VCaP (cell line): ENCODE data around the gene MYOM3.

Experiments
- H3K27ac ChIP-seq: fragments of 450-650 bp; 2 replicates; pipeline ENCODE4 v1.5.1; 2017
- CTCF ChIP-seq: fragments of 450-650 bp; conservative IDR thresholded peaks from 2 replicates; pipeline ENCODE4 v1.5.1; 2017; ENCODE audit warnings: mild to moderate bottlenecking, moderate library complexity

The MYOM3 gene

GRCh38 chr1:24098943-24099638, 12.8 kb downstream of the MYOM3 start:
- no peak for TF ChIP-seq CTCF

GRCh38 chr1:24098102-24098501, 13.8 kb downstream of the MYOM3 start:
- TF ChIP-seq CTCF = no peak
- H3K27ac ChIP-seq = no peak overlapping the region

More at GRCh38 chr1:24098943-24099638, 12.8 kb downstream of the MYOM3 start:
- H3K27ac ChIP-seq = no peak overlapping the region

DNA sequence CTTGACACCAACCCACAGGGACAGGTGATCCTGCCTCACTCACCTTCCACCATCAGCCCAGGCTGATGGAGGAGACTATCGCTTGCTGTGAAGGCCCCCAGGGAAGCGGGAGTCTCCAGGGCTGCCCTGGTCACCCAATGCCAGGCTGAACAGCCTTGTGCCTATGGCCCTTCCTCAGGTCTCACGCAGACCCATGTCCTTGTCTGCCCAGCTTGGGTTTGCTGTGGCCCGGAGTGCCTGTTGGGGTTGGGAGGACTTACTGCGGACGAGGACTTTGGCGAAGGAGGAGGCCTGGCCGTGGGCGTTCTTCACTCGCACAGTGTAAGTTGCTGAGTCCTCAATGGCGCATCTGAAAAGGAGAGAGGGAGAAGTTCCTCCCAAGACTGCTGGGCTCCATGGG, 14.3 kb downstream of the MYOM3 start:
- no peak for TF ChIP-seq CTCF
- no peak overlapping the region for H3K27ac ChIP-seq

- no peak for TF ChIP-seq CTCF
- H3K27ac ChIP-seq = no peak overlapping the region
These were observed 15.2 kb downstream of the MYOM3 start for GRCh38 chr1:24096739-24097103.

DNA sequence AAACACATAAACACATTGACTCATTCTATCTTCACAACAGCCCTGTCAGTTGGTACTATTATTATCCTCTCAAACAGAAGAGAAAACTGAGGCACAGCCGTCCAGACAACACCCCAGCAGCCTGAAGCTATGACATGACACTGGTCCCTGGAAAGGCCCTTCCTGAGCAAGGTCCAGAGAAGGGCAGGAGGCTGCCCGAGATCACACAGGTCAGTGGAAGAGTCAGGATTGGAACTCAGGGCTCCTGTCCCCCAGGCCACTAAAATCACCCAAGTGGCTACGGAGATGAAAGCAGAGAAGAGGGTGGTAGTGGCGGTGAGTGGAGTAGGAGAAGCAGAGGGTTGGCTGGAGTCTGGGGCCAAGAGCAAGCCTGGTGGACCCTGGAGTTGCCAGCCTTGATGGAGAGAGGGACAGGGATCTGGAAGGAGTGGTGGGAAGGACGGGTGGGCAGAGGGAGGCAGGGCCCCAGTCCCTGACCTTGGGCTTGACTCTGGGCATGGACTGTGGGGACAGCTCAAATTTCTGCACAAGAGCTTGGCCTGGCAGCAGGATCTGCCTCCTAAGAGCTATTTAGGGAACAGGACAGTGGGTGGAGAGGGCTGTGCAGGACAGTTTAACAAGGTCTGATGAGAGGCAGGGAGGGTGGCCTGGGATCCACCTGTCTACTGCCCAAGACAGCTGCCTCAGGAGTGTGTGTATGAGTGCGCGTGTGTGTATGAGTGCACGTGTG, 15.8 kb downstream of the MYOM3 start:
- TF ChIP-seq CTCF = no peak
- H3K27ac ChIP-seq = no peak overlapping the region

GRCh38 chr1:24095140-24095859, 16.6 kb downstream of the MYOM3 start:
- no peak overlapping the region for H3K27ac ChIP-seq
- TF ChIP-seq CTCF = no peak

- TF ChIP-seq CTCF = no peak
These were observed 17.4 kb downstream of the MYOM3 start for GRCh38 chr1:24094554-24094953.

More at GRCh38 chr1:24094554-24094953, 17.4 kb downstream of the MYOM3 start:
- H3K27ac ChIP-seq = no peak overlapping the region
